GM21526 (cell line): Measurements from ENCODE around the gene ACTL7B.

Experiments used
- ATAC-seq: cut with Tn5 transposase; IDR thresholded peaks from one replicate; pipeline ENCODE4 v1.9.1; 2021; ENCODE audit warnings: moderate library complexity; ENCODE audit not compliant: unreplicated experiment, low FRiP score

The ACTL7B gene

DNA sequence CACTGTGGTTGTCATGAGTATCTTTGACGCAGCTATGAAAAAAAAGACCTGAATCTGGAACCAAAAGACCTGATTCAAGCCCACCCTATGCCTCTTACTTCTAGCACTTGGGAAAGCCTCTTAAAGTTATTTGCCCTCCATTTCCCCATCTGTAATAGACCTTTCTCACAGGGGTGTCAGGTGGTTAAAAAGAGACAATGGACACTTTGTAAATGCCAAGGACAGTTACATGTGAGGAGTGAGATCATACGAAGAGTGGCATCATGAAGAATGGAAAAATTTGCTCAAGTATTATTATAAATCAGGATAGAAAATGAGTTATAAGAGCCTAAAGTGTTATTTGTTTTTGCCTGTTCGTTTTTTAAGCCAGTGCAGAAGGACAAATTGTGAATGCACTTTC, 46.5 kb downstream of the ACTL7B start:
- ATAC-seq, result no peak
